HFFc6 (cell line): ENCODE measurements around the gene PITX1. TPM values are rescaled to one million over a fixed set of nuclear protein-coding genes. Genes with fewer than 3 reads are reported as not detected.

ENCODE experiments used
- DNase-seq: peaks from one replicate; pipeline ENCODE4 v3.0.0-alpha.2; 2018
- H3K27ac Mint-ChIP-seq: 2 replicates; pipeline ENCODE4 v1.8.0; 2020; ENCODE audit warnings: mild to moderate bottlenecking, mixed read lengths
- H3K27me3 Mint-ChIP-seq: 2 replicates; pipeline ENCODE4 v1.8.0; 2021; ENCODE audit warnings: mild to moderate bottlenecking, moderate library complexity, mixed read lengths; ENCODE audit not compliant: insufficient read depth
- H3K36me3 Mint-ChIP-seq: 2 replicates; pipeline ENCODE4 v1.8.0; 2021; ENCODE audit warnings: low read depth, mixed read lengths
- H3K4me1 Mint-ChIP-seq: 2 replicates; pipeline ENCODE4 v1.8.0; 2020; ENCODE audit warnings: low read depth, mixed read lengths
- H3K4me3 Mint-ChIP-seq: 2 replicates; pipeline ENCODE4 v1.8.0; 2020; ENCODE audit warnings: mild to moderate bottlenecking, moderate library complexity, mixed read lengths
- H3K9me3 Mint-ChIP-seq: 2 replicates; pipeline ENCODE4 v1.8.0; 2020; ENCODE audit warnings: mild to moderate bottlenecking, mixed read lengths
- CTCF ChIP-seq: fragments of 200-600 bp; sonication (generic); IDR thresholded peaks from 2 replicates; pipeline ENCODE4 v1.5.0; 2021; ENCODE audit warnings: antibody characterized with exemption, mild to moderate bottlenecking
- total RNA-seq, 6 experiments: library from RNA; stranded (reverse); fragmentation: NEBNext Ultra II Directional; extraction: Animal tissue kit (Norgen Biotek cat#: 25700); gene quantifications; 2 replicates in 1 of 6; 3 replicates in 5 of 6; pipeline ENCODE4 v1.2.3, GENCODE V29; 2021

The PITX1 gene
- total RNA-seq, 6 experiments from 2014 or later, result 13.4 to 26.0 (median 14.8) TPM

GRCh38 chr5:135052511-135053145, 18.6 kb upstream of the PITX1 start:
- H3K36me3 Mint-ChIP-seq, result no peaks in the 10 kb centered on the region
- no peak for DNase-seq
- TF ChIP-seq CTCF, result no peak
- H3K27me3 Mint-ChIP-seq, result peaks cover 24% of the 10 kb centered on the region
- H3K27ac Mint-ChIP-seq, result no peak overlapping the region
- no peaks in the 10 kb centered on the region for H3K9me3 Mint-ChIP-seq
- H3K4me1 Mint-ChIP-seq, result no peaks in the 10 kb centered on the region
- H3K4me3 Mint-ChIP-seq, result no peak overlapping the region

GRCh38 chr5:135051872-135052271, 17.8 kb upstream of the PITX1 start:
- no peaks in the 10 kb centered on the region for H3K4me1 Mint-ChIP-seq
- no peak for DNase-seq
- no peaks in the 10 kb centered on the region for H3K9me3 Mint-ChIP-seq
- H3K4me3 Mint-ChIP-seq, result no peak overlapping the region
- no peak for TF ChIP-seq CTCF
- H3K27ac Mint-ChIP-seq, result no peak overlapping the region
- peaks cover 27% of the 10 kb centered on the region for H3K27me3 Mint-ChIP-seq
- H3K36me3 Mint-ChIP-seq, result no peaks in the 10 kb centered on the region

- H3K4me1 Mint-ChIP-seq, result no peaks in the 10 kb centered on the region
- H3K9me3 Mint-ChIP-seq, result no peaks in the 10 kb centered on the region
- no peak for TF ChIP-seq CTCF
- no peak overlapping the region for H3K27ac Mint-ChIP-seq
- H3K4me3 Mint-ChIP-seq, result no peak overlapping the region
- H3K36me3 Mint-ChIP-seq, result no peaks in the 10 kb centered on the region
- no peak for DNase-seq
- H3K27me3 Mint-ChIP-seq, result peaks cover 26% of the 10 kb centered on the region
Measured at GRCh38 chr5:135051399-135051798, 17.4 kb upstream of the PITX1 start.

GRCh38 chr5:135050244-135050767, 16.3 kb upstream of the PITX1 start:
- Mint-ChIP-seq H3K9me3 (no peaks in the 10 kb centered on the region), H3K4me3 (no peak overlapping the region), H3K27ac (no peak overlapping the region), H3K4me1 (no peaks in the 10 kb centered on the region), H3K27me3 (peaks cover 31% of the 10 kb centered on the region), H3K36me3 (no peaks in the 10 kb centered on the region)
- no peak for TF ChIP-seq CTCF
- no peak for DNase-seq

- Mint-ChIP-seq H3K4me3 (no peak overlapping the region), H3K27ac (no peak overlapping the region), H3K36me3 (no peaks in the 10 kb centered on the region), H3K4me1 (no peaks in the 10 kb centered on the region), H3K9me3 (no peaks in the 10 kb centered on the region), H3K27me3 (peaks cover 31% of the 10 kb centered on the region)
- no peak for DNase-seq
- TF ChIP-seq CTCF, result no peak
Measured at GRCh38 chr5:135048930-135049329, 14.9 kb upstream of the PITX1 start.
